ENCODE data around the gene REPS1. TPM values are rescaled to one million over a fixed set of nuclear protein-coding genes. Genes with fewer than 3 reads are reported as not detected.

Gene REPS1
- total RNA-seq, 2 donors from 2014 or later: 19.5 to 29.0 TPM

DNA sequence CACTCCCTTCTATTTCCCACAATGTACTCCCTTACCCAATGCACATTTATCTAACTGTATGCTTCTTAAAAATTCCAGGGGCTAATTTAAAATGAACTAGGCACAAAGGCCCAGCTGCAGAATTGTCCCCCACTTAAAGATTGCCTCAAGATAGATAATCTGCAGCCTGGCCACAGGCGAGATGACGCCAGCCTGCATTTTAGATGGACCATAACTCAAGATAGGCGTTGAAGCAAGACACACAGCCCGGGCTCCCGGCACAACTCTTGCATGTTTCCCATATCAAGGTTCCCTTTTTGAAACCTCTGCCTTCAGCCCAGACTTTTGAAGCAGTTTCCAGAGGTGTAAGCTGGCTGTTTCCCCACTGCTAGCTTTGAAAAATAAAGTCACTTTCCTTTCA, 3.2 kb upstream of the REPS1 start:
- no peaks in the 10 kb centered on the region for H3K9me3 ChIP-seq
- H3K4me3 ChIP-seq: no peak overlapping the region
- DNase-seq (no peak), ATAC-seq (no peak)
- intact Hi-C loops (cut with DNase I): no loop called here
- WGBS, 2 donors: 80 to 83% methylated on average over 5 of the region's 5 CpGs
- H3K27me3 ChIP-seq: no peaks in the 10 kb centered on the region
- no peak overlapping the region for H3K27ac ChIP-seq
- peaks cover 16% of the 10 kb centered on the region for H3K4me1 ChIP-seq
- TF ChIP-seq POLR2A (IDR thresholded peaks at IDR 0.05): no peak
- TF ChIP-seq, protein P1, sequence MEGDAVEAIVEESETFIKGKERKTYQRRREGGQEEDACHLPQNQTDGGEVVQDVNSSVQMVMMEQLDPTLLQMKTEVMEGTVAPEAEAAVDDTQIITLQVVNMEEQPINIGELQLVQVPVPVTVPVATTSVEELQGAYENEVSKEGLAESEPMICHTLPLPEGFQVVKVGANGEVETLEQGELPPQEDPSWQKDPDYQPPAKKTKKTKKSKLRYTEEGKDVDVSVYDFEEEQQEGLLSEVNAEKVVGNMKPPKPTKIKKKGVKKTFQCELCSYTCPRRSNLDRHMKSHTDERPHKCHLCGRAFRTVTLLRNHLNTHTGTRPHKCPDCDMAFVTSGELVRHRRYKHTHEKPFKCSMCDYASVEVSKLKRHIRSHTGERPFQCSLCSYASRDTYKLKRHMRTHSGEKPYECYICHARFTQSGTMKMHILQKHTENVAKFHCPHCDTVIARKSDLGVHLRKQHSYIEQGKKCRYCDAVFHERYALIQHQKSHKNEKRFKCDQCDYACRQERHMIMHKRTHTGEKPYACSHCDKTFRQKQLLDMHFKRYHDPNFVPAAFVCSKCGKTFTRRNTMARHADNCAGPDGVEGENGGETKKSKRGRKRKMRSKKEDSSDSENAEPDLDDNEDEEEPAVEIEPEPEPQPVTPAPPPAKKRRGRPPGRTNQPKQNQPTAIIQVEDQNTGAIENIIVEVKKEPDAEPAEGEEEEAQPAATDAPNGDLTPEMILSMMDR (IDR thresholded peaks at IDR 0.05): no peak
- H3K36me3 ChIP-seq (replicated peaks in 1 of 2; ENCODE audit: insufficient read depth in 1 of 2, low read depth in 2 of 2): no peaks in the 10 kb centered on the region

DNA sequence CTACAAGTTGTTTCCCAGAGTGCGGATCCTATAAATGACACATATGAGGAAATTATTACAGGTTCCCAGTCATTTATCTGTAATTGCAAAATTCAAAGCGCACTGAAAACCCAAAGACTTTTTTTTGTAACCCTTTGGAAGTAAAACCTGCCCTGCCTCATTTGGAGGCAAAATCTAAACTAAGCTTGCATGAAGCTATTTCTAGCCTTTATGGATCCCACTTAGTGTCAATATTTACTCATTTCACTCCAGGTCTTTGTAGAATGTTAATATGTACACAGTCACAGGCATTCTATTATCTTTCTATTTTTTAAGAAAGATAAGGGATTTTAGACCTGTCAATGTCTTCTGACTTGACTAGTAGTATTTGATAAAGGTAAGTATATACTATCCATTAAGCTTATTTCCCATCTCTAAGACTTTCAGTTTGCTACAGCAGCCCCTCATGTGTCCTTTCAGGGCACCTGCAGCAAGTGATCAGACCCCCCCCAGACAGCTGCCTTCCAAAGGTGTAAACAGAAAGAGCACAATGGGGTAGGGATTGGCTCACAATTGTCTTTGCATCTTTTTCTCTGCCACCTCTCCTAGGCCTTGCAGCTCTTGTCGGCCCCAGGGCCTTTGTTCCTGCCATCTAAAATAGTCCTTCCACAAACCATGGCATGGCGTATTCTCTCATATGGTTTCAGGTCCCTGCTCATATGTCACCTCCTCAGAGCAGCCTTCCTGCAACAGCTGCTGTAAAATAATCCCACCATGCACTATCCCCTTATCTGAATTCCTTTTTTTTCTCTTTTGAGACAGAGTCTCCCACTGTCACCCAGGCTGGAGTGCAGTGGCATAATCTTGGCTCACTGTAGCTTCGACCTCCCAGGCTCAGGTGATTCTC, 1.3 kb upstream of the REPS1 start:
- Histone ChIP-seq H3K4me1 (peaks cover 32% of the 10 kb centered on the region), H3K36me3 (replicated peaks in 1 of 2; ENCODE audit: insufficient read depth in 1 of 2, low read depth in 2 of 2) (no peaks in the 10 kb centered on the region), H3K4me3 (no peak overlapping the region), H3K9me3 (no peaks in the 10 kb centered on the region), H3K27ac (peak overlapping the region in 3 of 4 donors; percentile 78 to 92 (median 90)), H3K27me3 (no peaks in the 10 kb centered on the region)
- ATAC-seq (no peak), DNase-seq (no peak)
- 63 to 73% methylated on average over 5 of the region's 5 CpGs for WGBS, 2 donors
- intact Hi-C loops (cut with DNase I): loop anchor here (10.0 kb wide), 1 partner anchor 175 kb away; no protein-coding TSS in a partner anchor
- no peak for TF ChIP-seq POLR2A (IDR thresholded peaks at IDR 0.05)
- TF ChIP-seq, protein P1 (IDR thresholded peaks at IDR 0.05): no peak

DNA sequence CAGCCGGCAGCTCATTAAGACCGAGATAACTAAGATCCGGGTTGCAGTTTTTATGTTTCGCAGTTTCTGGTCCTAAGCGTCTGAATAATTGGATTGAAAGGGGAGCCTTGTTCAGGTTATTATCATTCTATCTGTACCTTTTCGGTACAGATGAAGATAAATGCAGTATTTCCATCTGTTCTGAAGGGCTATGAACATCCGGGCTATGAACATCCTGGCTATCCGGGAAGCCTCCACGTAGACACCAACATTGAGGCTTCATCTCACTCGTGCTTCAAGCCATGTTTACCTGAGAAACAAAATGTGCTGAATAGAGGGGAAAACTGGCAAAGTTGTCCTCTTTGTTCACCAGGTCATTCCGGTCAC, 399 bp upstream of the REPS1 start:
- peak; percentile 12 for ATAC-seq
- DNase-seq: no peak
- H3K36me3 ChIP-seq (replicated peaks in 1 of 2; ENCODE audit: insufficient read depth in 1 of 2, low read depth in 2 of 2): no peaks in the 10 kb centered on the region
- TF ChIP-seq, protein P1 (IDR thresholded peaks at IDR 0.05): peak in 1 of 7 experiments; percentile 2
- TF ChIP-seq POLR2A (IDR thresholded peaks at IDR 0.05): no peak
- H3K4me3 ChIP-seq: peak overlapping the region; percentile 62 to 89
- no peaks in the 10 kb centered on the region for H3K9me3 ChIP-seq
- peaks cover 34% of the 10 kb centered on the region for H3K4me1 ChIP-seq
- no peaks in the 10 kb centered on the region for H3K27me3 ChIP-seq
- H3K27ac ChIP-seq: peak overlapping the region; percentile 75 to 92 (median 84)
- intact Hi-C loops (cut with DNase I): loop anchor here (10.0 kb wide), 1 partner anchor 174 kb away; no protein-coding TSS in a partner anchor
- 2 to 3% methylated on average over 10 to 11 of the region's 11 CpGs for WGBS, 2 donors

DNA sequence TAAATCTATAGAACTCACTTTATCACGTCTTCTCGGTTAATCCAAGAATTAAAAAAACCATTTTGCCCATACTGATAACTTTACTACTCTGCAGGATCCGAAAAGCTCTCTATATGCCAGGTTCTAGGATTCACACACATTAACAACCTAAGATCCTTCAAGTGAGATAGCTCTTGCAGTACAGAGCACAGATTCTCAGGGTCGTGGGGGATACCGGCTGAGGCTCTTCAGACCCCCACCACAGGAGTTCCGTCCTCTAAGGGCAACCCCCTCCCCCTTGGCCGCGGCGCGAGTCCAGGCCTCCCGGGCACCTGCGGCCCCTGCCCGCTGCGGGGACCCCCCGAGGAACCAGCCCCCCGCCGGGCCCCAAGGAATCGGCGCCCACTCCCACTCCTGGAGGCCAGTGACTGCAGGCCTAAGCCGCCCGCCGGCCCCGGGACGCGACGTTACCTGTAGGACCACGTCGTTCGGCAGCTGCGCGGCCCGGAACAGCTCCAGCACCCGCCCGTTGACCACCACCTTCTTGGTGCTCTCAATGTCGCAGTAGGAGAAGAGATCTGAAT, 892 bp downstream of the REPS1 start:
- peaks cover 44% of the 10 kb centered on the region for H3K4me1 ChIP-seq
- intact Hi-C loops (cut with DNase I): loop anchor here (10.0 kb wide), 1 partner anchor 172 kb away; no protein-coding TSS in a partner anchor
- H3K4me3 ChIP-seq: peak overlapping the region; percentile 62 to 89
- no peaks in the 10 kb centered on the region for H3K36me3 ChIP-seq (replicated peaks in 1 of 2; ENCODE audit: insufficient read depth in 1 of 2, low read depth in 2 of 2)
- peak overlapping the region; percentile 30 to 92 (median 84) for H3K27ac ChIP-seq
- no peak for TF ChIP-seq POLR2A (IDR thresholded peaks at IDR 0.05)
- TF ChIP-seq, protein P1 (IDR thresholded peaks at IDR 0.05): no peak
- H3K27me3 ChIP-seq: no peaks in the 10 kb centered on the region
- 0% methylated on average over 11 to 35 of the region's 35 CpGs for WGBS, 2 donors
- DNase-seq (peak in 1 of 4 donors; percentile 34), ATAC-seq (peak; percentile 28)
- no peaks in the 10 kb centered on the region for H3K9me3 ChIP-seq
